GM18873 (cell line): ENCODE results near the gene MTCL1.

ENCODE experiments used
- ATAC-seq: cut with Tn5 transposase; IDR thresholded peaks from one replicate; pipeline ENCODE4 v1.9.1; 2021; ENCODE audit warnings: mild to moderate bottlenecking, moderate library complexity, moderate number of reproducible peaks; ENCODE audit not compliant: unreplicated experiment, low FRiP score

Gene MTCL1

DNA sequence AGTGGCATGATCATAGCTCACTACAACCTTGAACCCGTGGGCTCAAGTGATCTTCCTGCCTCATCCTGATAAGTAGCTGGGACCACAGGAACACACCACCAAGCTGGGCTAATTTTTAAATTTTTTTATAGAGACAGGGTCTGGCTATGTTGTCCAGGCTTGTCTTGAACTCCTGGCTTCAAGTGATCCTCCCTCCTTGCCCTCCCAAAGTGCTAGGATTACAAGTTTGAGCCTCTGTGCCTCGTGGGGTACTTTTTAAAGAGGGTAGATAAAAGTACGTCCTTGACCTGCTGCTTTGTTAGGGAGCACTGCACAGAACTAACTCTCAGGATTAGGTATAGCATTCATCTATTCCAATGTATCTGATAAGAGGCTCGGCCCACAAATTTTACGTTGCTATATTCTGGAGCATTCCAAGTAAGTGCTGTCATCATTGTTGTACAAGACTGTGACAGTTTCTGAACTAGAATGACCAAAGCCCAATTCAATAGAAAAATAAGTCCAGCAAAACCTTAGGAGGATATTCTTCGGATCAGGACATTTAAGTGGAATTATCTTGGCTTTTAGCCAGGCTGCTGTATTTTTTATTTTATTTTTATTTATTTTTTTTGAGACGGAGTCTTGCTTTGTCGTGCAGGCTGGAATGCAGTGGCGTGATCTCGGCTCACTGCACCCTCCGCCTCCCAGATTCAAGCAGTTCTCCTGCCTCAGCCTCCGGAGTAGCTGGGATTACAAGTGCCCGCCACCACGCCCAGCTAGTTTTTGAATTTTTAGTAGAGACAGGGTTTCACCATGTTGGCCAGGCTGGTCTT is 4.1 kb downstream of the MTCL1 start:
- no peak for ATAC-seq

DNA sequence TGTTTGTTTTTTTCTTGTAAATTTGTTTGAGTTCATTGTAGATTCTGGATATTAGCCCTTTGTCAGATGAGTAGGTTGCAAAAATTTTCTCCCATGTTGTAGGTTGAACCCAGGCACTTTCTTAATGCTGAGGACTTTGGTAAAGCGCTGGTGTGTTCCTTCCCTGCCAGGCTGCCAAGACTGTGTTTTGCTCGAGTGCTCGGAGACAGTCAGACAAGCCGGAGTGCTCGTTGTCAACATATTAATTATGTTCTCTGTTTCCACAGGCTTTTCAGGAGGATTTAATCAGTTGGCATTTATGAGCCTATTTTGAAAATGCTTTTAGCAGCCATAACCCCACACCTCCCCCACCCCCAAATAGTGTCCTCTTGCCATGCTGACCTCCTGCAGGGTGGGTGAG is 6.4 kb downstream of the MTCL1 start:
- ATAC-seq: no peak

DNA sequence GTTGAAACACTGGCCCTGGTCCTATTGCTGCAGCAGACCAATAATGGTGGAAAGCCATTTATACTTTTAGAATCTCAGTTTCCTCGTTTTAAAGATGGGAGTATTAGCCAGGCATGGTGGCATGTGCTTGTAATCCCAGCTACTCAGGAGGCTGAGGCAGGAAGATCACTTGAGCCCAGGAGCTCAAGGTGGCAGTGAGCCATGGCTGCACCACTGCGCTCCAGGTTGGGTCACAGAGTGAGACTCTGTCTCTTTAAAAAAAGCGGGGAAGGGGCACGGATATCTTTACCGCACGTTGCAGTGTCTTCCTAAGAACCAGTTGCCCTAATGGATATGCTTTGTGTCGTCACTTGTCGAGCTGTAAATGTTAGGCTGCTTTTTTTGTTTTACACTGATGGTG is 8.3 kb downstream of the MTCL1 start:
- no peak for ATAC-seq

DNA sequence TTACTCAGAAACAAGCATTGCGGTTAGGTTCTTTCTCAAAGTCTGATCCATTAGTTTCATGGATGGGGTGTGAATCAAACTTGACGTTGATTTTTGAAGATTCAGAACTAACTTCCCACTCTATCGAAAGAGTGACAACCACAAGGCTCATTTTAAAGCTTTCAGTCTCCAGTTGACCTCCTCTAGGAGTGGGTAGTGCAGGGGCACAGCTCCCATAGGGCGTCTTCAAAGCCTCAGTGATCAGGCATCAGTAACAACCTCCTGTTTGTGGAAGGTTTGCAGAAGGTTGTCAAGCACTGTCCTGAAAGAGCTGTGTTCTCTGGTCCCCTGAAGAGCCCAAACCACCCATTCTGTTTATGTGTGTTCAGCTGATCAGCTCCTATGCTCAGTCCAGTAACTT is 10.2 kb downstream of the MTCL1 start:
- ATAC-seq: no peak

DNA sequence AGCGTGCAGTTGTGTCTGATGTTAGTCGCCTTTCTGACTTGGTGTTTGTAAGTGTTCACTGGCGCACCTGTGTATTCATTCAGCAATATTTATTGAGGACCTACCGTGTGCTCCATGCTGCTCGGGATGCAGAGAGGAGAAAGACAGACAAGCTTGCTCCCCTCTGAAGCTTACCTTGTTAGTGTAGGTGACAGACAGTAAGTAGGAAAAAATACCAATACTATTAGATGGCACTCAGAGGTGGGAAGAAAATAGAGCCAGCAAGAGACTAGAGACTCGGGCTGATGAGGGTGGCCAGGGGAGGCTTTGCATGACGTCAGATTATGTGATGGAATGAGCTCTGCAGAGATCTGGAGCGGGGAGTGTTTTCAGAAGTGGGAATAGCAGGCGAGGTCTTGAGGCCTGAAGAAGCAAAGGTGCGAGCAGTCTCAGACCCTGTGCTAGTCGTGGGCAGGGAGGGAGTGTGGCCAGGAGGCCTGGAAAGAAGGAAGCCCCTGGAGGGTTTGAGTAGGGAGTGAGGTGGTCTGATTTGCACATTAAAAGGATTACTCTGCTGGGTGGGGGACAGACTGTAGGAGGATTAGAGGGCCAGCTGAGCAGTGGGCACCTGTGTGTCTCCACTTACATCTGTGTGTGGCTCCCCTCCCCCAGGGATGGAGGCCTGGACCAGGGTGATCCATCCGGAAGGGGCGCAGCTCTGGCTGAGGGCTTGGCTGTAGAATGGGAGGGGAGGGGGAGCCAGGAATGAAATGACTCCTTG is 11.8 kb downstream of the MTCL1 start:
- no peak for ATAC-seq

DNA sequence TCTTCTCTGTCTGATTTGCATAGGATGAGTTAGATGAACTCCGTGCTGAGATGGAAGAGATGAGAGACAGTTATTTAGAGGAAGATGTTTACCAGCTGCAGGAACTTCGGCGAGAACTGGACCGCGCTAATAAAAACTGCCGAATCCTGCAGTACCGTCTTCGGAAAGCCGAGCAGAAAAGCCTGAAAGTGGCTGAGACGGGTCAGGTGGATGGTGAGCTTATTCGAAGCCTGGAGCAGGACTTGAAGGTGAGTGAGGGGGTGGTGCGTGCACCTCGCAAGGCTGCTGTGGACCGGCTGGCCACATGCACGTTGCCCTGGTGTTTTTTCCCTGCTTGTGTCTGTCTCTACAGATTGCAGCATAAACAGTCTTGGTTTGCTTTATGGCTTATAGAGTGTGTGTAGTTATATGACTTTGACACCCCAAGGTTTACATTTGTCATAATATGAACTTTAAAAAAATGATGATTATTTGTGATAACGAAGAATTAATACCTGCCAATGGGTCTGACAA is 13.1 kb downstream of the MTCL1 start:
- no peak for ATAC-seq

DNA sequence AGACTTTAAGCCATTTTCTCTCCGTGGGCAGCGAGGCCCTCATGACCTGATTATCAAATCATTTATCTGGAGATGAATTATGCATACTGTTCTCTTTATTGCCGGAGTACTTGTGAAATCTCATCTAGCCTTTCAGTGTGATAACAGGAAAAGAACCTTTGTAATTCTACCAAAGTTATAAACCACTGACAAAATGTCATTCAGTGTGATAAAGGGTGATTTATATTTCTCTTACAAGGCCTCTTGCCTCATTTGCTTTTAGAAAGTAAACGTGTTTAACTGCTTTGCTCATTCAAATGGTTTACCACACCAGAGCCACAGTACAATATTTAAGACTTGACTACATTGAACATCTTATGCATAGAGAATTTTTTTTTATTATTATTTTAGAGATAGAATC is 13.8 kb downstream of the MTCL1 start:
- no peak for ATAC-seq

DNA sequence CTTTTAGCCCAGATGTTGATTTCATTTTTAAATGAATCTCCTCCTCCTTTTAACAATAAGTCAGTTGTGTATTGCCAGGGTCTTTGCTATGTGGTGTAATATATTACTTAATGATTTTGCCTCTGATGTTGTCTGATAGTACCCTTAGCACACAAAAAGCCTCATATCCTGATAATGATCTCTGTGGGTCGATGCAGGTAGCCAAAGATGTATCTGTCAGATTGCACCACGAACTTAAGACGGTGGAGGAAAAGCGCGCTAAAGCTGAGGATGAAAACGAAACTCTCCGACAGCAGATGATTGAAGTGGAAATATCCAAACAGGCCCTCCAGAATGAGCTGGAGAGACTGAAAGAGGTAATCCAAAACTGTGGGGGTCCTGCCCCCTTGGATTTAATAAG is 14.8 kb downstream of the MTCL1 start:
- ATAC-seq: no peak

DNA sequence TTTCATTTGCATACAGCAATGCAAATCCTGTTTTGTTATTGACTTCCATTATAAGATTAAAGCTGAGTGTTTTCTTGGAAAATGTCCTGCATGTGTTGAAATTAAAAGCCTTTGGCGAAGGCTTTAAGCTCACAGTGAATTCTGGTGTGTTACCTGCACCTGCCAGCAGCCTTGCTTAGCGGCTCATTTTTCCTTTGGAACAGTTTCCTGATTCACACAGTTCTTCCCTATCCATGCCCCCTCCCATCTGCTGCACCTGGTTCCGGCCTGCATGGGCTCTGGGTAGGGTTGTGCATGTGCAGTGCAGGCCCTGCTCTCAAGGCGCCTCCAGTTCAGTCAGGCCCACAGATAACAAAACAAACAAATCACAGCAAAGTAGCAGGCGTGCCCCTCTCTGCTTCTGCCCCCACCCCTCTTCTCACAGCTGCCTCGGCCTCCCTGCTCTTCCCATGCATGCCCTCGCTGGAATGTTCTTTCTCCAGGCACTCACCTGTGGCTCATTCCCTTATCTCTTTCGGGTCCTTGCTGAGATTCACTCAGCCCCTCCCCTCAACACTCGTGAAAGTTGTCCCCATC is 15.8 kb downstream of the MTCL1 start:
- no peak for ATAC-seq

DNA sequence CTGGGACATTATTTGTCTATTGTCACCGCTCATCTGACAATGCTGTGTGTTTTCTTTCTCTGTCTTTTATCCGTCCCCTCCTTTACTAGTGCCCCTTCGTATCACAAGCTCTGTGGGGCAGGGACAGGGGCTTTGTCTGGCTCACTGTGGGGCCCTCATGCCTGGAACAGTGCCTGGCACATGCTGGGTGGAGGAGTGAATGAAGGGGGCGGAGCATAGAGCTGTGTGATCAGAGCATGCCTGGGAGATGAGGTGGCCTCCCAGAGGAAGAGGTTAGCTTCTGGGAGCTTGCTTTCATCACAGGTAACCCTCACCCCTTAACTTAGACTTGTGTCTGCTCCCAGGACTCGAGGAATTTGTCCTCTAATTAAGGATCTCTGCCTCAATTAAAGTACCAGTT is 16.4 kb downstream of the MTCL1 start:
- ATAC-seq: no peak

DNA sequence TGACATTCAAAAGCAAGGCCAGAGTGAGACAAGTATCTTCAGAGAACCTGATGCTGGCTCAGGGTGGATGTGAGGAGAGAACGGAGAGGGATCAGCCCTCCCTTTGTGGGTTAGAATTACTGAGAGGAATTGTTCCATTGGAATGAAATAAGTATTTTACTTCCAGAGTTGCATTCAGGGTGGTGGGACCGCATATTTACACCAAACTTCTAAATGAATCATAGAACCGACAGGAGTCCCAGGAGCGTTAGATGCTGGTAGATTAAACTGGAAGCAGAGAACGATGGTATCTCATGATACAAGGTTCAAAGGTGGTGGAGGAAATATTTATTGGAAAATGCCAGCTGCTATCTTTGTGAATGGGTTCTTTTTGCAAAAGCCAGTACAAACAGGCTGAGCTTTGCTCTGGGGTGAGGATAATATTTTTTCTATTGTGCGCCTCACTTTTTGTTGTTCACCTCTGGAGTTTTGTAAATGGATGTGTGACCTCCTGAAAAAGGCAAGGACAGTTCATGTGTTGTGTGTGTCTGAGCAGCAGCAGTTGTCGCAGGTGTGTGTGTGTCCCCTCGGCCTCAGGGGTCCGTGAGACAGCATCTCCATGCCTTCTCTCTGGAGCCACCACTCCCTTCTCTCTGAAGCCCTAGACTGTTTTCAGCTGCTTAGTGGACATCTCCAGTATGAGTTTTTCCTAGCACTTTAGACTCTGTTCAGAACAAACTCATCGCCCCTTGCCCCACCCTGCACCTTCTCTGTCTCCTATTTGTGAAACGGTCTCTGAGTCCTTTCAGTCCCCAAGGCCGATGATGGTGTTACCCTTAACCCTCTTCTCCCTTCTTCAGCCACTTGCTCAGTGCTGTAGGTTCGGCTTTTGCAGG is 17.8 kb downstream of the MTCL1 start:
- ATAC-seq: no peak

DNA sequence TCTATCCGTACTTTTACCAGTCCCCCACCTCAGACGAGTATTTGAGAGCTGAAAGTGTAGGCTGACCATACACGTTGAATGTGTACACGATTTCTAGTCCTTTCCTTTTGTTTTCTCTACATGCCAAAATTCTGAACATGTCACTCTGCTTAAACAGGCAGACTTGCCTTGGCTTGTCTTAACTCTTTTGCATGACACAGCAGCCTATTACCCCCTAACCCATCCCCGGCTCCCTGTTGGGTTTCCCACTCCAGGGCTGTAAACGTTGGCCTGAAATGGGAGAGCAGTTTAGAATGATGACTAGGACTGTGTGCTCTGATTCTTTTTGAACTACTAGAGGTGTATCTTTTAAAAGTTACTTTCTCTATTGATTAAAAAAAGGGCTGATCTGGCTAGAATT is 19.1 kb downstream of the MTCL1 start:
- ATAC-seq: no peak

DNA sequence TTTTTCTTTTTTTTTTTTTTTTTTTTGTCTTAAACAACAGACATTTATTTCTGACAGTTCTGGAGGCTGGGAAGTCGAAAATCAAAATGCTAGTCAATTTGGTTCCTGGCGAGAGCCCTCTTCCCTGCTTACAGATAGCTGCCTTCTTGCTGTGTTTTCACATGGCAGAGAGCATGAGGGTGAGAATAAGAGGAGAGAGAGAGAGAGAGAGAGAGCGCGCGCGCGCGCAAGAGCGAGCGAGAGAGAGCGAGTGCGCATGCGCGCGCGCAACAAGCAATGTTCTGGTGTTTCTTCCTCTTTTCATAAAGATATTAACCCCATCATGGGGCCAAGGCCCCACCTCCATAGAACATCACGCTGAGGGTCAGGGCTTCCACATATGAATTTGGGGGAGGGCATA is 20.9 kb downstream of the MTCL1 start:
- no peak for ATAC-seq

DNA sequence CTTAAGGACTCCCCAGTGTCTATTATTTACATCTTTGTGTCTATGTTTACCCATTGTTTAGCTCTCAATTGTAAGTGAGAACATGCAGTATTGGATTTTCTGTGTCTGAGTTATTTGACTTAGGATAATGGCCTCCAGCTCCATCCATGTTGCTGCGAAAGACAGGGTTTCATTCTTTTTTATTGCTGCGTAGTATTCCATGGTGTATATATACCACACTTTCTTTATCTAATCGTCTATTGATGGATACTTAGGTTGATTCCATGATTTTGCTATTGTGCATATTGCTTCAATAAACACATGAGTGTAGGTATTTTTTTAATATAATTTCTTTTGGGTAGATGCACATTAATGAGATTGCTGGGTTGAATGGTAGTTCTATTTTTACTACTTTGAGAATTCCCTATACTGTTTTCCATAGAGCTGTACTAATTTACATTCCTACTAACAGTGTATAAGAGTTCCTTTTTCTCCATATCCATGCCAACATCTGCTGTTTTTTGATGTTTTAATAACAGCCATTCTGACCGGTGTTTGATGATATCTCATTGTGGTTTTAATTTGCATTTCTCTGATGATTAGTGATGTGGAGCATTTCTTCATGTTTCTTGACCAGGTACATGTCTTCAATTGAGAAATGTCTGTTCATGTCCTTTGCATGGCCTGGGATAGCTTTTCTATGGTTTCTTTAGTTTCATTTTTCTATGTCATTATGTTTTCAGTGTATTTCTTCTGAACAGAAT is 21.8 kb downstream of the MTCL1 start:
- ATAC-seq: no peak

DNA sequence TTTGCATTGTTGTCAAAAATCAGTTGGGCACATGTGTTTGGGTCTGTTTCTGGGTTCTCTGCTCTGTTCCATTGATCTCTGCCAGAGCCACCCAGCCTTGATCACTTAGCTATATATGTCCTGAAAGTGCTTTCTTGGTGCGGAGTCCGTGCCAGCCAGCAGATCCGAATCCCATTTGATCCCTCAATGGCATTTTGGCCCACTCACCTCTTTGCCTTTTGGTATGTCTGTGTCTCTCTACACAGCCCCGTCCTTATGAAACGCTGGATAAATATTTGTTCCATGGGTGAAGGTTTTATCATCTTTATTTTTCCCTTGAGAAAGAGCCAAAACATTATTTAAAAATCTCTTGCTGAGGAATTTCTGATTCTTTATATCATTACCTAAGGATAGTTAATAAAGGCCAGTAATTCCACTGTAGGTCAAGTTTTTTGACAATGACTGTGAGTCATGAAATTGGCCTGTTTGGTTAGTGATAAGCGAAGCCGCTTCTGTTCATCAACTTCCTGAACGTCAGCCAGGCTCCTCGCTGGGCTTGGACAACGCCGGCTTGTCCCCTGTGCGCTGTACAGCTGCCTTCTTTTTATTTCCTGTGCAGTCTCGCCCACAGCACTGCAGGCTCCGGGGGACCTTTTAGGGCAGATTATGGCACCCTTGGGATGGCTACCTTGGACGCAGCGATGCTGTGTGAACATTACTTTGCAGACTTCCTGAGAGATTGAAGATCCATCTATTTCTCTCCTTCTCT is 24.9 kb downstream of the MTCL1 start:
- no peak for ATAC-seq

DNA sequence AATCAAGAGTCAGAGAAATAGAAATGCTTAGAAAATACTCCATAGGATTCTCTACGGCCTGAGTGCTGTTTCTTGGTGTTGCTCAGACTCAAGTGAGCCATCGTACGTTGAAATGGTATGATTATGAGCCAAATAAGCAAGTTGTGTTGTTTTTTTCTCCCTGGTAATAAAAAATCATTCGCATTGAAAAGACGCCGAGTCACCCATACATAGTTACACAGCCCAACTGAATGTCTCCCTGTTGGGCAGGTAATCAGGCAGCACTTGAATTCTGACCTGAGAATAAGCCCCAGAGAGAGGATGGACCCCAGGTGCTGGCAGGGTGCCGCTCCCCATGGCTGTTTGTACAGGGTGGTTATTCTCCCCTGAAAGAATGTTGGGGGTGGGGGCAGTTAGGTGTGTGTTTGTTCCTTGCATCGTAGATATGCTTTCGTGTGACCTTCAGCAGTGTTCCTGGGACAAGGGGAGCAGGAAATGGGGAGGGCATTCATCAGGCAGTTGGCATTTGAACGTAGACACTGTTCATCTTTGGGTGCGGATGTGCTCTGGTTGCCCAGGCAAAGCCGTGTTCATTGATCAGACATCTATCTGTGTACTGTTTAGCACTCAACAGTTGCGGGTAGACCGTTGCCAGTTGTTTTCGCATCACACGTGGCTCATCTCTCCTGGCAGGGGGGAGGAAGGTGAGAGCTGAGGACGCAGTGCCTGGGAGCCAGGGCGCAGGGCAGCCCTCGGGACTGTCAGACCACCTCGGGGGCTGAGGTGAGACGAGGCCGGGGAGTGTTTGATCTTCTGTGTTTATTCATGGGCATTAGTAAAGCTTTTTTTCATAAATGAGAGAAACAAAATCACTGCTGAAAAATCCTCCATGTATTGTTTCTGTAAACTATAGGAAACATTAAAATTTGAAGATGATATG is 27.3 kb downstream of the MTCL1 start:
- no peak for ATAC-seq

DNA sequence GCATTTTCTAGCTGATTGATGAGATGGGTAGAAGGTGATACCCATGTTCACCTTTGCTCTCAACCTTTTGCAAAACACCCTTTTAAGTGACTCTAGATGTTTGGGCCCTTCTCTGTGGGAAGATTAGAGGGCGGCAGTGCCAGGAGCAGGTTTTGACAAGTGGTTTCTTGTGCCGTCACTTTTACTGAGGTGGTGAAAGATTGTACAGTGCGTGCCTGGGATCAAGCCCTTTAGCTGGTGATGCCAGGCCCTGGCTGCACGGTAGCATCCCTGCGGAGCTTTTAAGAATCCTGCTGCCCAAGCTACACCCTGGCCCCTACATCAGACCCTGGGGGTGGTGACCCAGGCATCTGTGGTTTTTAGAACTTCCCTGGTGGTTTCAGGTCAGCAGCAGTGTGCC is 29.1 kb downstream of the MTCL1 start:
- no peak for ATAC-seq

DNA sequence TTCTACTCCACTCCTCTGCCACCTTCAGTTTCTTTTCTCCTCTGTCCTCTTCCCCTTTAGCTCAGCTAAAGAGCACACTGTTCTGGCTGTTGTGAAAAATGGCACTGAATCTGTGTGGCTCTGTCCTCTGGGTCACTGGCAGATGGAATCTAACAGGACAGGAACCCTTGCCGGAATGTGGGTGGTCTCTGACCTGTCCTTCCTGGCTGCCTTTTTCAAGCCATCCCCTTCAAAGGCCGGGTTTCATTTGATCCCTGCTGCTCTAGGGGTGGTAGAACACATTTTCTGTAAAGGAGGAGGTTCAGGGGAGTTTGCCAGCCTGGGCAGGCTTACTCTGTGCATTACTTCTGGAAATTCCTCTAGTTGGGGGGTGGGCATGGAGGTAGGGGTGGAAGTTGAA is 29.9 kb downstream of the MTCL1 start:
- ATAC-seq: no peak
